GM12878 (cell line): Measurements from ENCODE around the gene QSOX1. TPM values are rescaled to one million over a fixed set of nuclear protein-coding genes. Genes with fewer than 3 reads are reported as not detected.
A peak's percentile ranks its signal among the peaks of the same experiment; 100 is the strongest.

Experiments used
- BRCA1 ChIP-seq: IDR thresholded peaks from 2 replicates; pipeline ENCODE4 v1.6.1; 2011; ENCODE audit warnings: low read depth, low read length, improper control_type of control experiment
- CHD1 ChIP-seq: IDR thresholded peaks from 2 replicates; pipeline ENCODE4 v1.6.1; 2012; ENCODE audit warnings: low read depth, low read length, improper control_type of control experiment
- ELK1 ChIP-seq: IDR thresholded peaks from 2 replicates; pipeline ENCODE4 v1.6.1; 2012; ENCODE audit warnings: low read depth, low read length, improper control_type of control experiment
- EZH2 ChIP-seq: IDR thresholded peaks from 2 replicates; pipeline ENCODE4 v1.6.1; 2012; ENCODE audit warnings: low read depth, mild to moderate bottlenecking, control low read depth, inconsistent platforms, low read length, borderline replicate concordance; ENCODE audit not compliant: control insufficient read depth
- IKZF1 ChIP-seq: fragments of 450-650 bp; conservative IDR thresholded peaks from 2 replicates; pipeline ENCODE4 v1.6.1; 2017; ENCODE audit warnings: antibody characterized with exemption, mild to moderate bottlenecking
- IRF4 ChIP-seq: IDR thresholded peaks from 2 replicates; pipeline ENCODE4 v1.6.1; 2011; ENCODE audit warnings: low read depth, low read length
- JUND ChIP-seq: IDR thresholded peaks from 2 replicates; pipeline ENCODE4 v1.6.1; 2012; ENCODE audit warnings: low read depth, mild to moderate bottlenecking, low read length, improper control_type of control experiment, moderate library complexity
- KDM1A ChIP-seq: fragments of 200-600 bp; sonication (generic); IDR thresholded peaks from 2 replicates; pipeline ENCODE4 v1.6.1; 2016; ENCODE audit warnings: borderline replicate concordance
- MLLT1 ChIP-seq: fragments of 450-650 bp; IDR thresholded peaks from 2 replicates; pipeline ENCODE4 v1.6.1; 2016; ENCODE audit warnings: mild to moderate bottlenecking
- MTA2 ChIP-seq: fragments of 450-650 bp; IDR thresholded peaks from 2 replicates; pipeline ENCODE4 v1.6.1; 2016; ENCODE audit warnings: low read depth, mild to moderate bottlenecking, moderate library complexity
- NRF1 ChIP-seq: conservative IDR thresholded peaks from 2 replicates; pipeline ENCODE4 v1.6.1; 2011; ENCODE audit warnings: mild to moderate bottlenecking, low read depth, low read length, improper control_type of control experiment
- RFX5 ChIP-seq: IDR thresholded peaks from 2 replicates; pipeline ENCODE4 v1.6.1; 2011; ENCODE audit warnings: low read depth, low read length, improper control_type of control experiment
- SMAD1 ChIP-seq: fragments of 450-650 bp; IDR thresholded peaks from 2 replicates; pipeline ENCODE4 v1.6.1; 2018; ENCODE audit warnings: mild to moderate bottlenecking, low read depth; ENCODE audit not compliant: partially characterized antibody
- SMAD5 ChIP-seq: IDR thresholded peaks from 2 replicates; pipeline ENCODE4 v1.6.1; 2016; ENCODE audit warnings: antibody characterized with exemption, low read depth
- SMARCA5 ChIP-seq: fragments of 450-650 bp; IDR thresholded peaks from 2 replicates; pipeline ENCODE4 v1.6.1; 2017; ENCODE audit warnings: mild to moderate bottlenecking
- SPI1 ChIP-seq: IDR thresholded peaks from 2 replicates; pipeline ENCODE4 v1.6.1; 2011; ENCODE audit warnings: low read depth, mild to moderate bottlenecking, low read length, moderate library complexity, borderline replicate concordance; ENCODE audit not compliant: insufficient read depth
- STAT3 ChIP-seq: IDR thresholded peaks from 2 replicates; pipeline ENCODE4 v1.6.1; 2011; ENCODE audit warnings: low read depth, low read length, improper control_type of control experiment
- TCF3 ChIP-seq: IDR thresholded peaks from 2 replicates; pipeline ENCODE4 v1.6.1; 2012; ENCODE audit warnings: low read depth, mild to moderate bottlenecking, low read length, borderline replicate concordance; ENCODE audit not compliant: insufficient read depth
- polyA plus RNA-seq, 11 experiments: library from polyadenylated mRNA; depleted of rRNA in 4 of 11; unstranded in 6 of 11; stranded (reverse) in 5 of 11; fragments of >200 nt; fragmentation: Nextera tagmentation in 4 of 11; fragmentation: Illumina TruSeq in 1 of 11; extraction: Ambion mirVana in 4 of 11; extraction: Trizol in 1 of 11; gene quantifications; 1 replicate in 1 of 11; 2 replicates in 10 of 11; pipeline versions ENCODE4 v1.2.1 to v1.2.3, GENCODE V29; 2011 to 2016; ENCODE audit warnings: inconsistent platforms in 2 of 11, missing spikeins in 2 of 11, low read depth in 1 of 11
- total RNA-seq, 4 experiments: library from RNA; depleted of rRNA in 3 of 4; stranded (reverse); fragments of >200 nt in 3 of 4; fragmentation: Illumina TruSeq in 1 of 4; extraction: Trizol in 1 of 4; gene quantifications; 2 replicates each; pipeline versions ENCODE4 v1.2.1 to v1.2.3, GENCODE V29; 2013 to 2021
- TF ChIP-seq, protein P1 (sequence below): fragments of 450-650 bp; IDR thresholded peaks from 2 replicates; pipeline ENCODE4 v1.6.1; 2017; ENCODE audit warnings: low read depth, mild to moderate bottlenecking, moderate library complexity
- TF ChIP-seq, protein P2 (sequence below): fragments of 450-650 bp; IDR thresholded peaks from 2 replicates; pipeline ENCODE4 v1.6.1; 2016; ENCODE audit warnings: mild to moderate bottlenecking, moderate library complexity, borderline replicate concordance

Gene QSOX1
- total and polyA plus RNA-seq, 10 of the 15 experiments (the other 5 are each of a cell fraction or from before 2014, with no cell fraction given): 1.8 to 31.3 (median 11.2) TPM

- TF ChIP-seq MLLT1 (peak; percentile 59; the same call in 1 of the 2 replicates), EZH2 (no peak), SMAD5 (no peak), CHD1 (no peak), ELK1 (no peak), IKZF1 (peak; percentile 87), SMARCA5 (peak; percentile 71), KDM1A (no peak), TCF3 (no peak), STAT3 (no peak), MTA2 (no peak), JUND (no peak), SMAD1 (no peak), BRCA1 (no peak), RFX5 (no peak), SPI1 (no peak), NRF1 (no peak), IRF4 (no peak)
- TF ChIP-seq, protein P1, sequence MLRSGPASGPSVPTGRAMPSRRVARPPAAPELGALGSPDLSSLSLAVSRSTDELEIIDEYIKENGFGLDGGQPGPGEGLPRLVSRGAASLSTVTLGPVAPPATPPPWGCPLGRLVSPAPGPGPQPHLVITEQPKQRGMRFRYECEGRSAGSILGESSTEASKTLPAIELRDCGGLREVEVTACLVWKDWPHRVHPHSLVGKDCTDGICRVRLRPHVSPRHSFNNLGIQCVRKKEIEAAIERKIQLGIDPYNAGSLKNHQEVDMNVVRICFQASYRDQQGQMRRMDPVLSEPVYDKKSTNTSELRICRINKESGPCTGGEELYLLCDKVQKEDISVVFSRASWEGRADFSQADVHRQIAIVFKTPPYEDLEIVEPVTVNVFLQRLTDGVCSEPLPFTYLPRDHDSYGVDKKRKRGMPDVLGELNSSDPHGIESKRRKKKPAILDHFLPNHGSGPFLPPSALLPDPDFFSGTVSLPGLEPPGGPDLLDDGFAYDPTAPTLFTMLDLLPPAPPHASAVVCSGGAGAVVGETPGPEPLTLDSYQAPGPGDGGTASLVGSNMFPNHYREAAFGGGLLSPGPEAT: peak; percentile 79
- TF ChIP-seq, protein P2, sequence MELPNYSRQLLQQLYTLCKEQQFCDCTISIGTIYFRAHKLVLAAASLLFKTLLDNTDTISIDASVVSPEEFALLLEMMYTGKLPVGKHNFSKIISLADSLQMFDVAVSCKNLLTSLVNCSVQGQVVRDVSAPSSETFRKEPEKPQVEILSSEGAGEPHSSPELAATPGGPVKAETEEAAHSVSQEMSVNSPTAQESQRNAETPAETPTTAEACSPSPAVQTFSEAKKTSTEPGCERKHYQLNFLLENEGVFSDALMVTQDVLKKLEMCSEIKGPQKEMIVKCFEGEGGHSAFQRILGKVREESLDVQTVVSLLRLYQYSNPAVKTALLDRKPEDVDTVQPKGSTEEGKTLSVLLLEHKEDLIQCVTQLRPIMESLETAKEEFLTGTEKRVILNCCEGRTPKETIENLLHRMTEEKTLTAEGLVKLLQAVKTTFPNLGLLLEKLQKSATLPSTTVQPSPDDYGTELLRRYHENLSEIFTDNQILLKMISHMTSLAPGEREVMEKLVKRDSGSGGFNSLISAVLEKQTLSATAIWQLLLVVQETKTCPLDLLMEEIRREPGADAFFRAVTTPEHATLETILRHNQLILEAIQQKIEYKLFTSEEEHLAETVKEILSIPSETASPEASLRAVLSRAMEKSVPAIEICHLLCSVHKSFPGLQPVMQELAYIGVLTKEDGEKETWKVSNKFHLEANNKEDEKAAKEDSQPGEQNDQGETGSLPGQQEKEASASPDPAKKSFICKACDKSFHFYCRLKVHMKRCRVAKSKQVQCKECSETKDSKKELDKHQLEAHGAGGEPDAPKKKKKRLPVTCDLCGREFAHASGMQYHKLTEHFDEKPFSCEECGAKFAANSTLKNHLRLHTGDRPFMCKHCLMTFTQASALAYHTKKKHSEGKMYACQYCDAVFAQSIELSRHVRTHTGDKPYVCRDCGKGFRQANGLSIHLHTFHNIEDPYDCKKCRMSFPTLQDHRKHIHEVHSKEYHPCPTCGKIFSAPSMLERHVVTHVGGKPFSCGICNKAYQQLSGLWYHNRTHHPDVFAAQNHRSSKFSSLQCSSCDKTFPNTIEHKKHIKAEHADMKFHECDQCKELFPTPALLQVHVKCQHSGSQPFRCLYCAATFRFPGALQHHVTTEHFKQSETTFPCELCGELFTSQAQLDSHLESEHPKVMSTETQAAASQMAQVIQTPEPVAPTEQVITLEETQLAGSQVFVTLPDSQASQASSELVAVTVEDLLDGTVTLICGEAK: peak; percentile 58; the same call in 1 of the 2 replicates
These were observed at the start of gene QSOX1 (continued) for GRCh38 chr1:180154325-180155181.
